GM23338 (cell line): ENCODE measurements around the gene B4GALNT2. TPM values are rescaled to one million over a fixed set of nuclear protein-coding genes. Genes with fewer than 3 reads are reported as not detected.

ENCODE experiments used
- ATAC-seq: fragments of 200-7000 bp; cut with Tn5 transposase; 3 replicates; pipeline ENCODE4 v1.9.1; 2020
- DNase-seq: peaks from one replicate; pipeline ENCODE4 v3.0.0-alpha.2; 2015; ENCODE audit warnings: low spot score
- H2AFZ ChIP-seq: fragments of 200-600 bp; sonication (generic); 2 replicates; pipeline ENCODE4 v1.8.0; 2016; ENCODE audit warnings: antibody characterized with exemption, mild to moderate bottlenecking, moderate library complexity
- H3F3A ChIP-seq: fragments of 200-600 bp; sonication (generic); replicated peaks from 2 replicates; pipeline ENCODE4 v1.8.0; 2017; ENCODE audit warnings: antibody characterized with exemption, mixed run types, low read depth
- H3K27ac ChIP-seq: fragments of 200-600 bp; sonication (generic); 2 replicates; pipeline ENCODE4 v1.6.1; 2016; ENCODE audit warnings: low read depth
- H3K27me3 ChIP-seq: fragments of 200-600 bp; sonication (generic); 2 replicates; pipeline ENCODE4 v1.8.0; 2016; ENCODE audit warnings: mild to moderate bottlenecking, mixed run types, moderate library complexity; ENCODE audit not compliant: insufficient read depth
- H3K36me3 ChIP-seq: fragments of 200-600 bp; sonication (generic); 2 replicates; pipeline ENCODE4 v1.8.0; 2016; ENCODE audit warnings: mild to moderate bottlenecking; ENCODE audit not compliant: insufficient read depth
- H3K4me1 ChIP-seq: fragments of 200-600 bp; sonication (generic); 2 replicates; pipeline ENCODE4 v1.8.0; 2016; ENCODE audit warnings: mild to moderate bottlenecking, moderate library complexity; ENCODE audit not compliant: insufficient read depth
- H3K4me2 ChIP-seq: fragments of 200-600 bp; sonication (generic); 2 replicates; pipeline ENCODE4 v1.7.1; 2017; ENCODE audit warnings: mixed run types
- H3K4me3 ChIP-seq: fragments of 200-600 bp; sonication (generic); 2 replicates; pipeline ENCODE4 v1.6.1; 2016; ENCODE audit warnings: mixed run types
- H3K79me2 ChIP-seq: fragments of 200-600 bp; sonication (generic); replicated peaks from 2 replicates; pipeline ENCODE4 v1.8.0; 2017; ENCODE audit warnings: mild to moderate bottlenecking; ENCODE audit not compliant: insufficient read depth
- H3K9me2 ChIP-seq: fragments of 200-600 bp; sonication (generic); 2 replicates; pipeline ENCODE4 v1.8.0; 2017; ENCODE audit not compliant: insufficient read depth
- H4K20me1 ChIP-seq: fragments of 200-600 bp; sonication (generic); replicated peaks from 2 replicates; pipeline ENCODE4 v1.8.0; 2017; ENCODE audit warnings: mild to moderate bottlenecking; ENCODE audit not compliant: insufficient read depth
- H3K27ac Mint-ChIP-seq: 2 replicates; pipeline ENCODE4 v1.8.0; 2020; ENCODE audit warnings: inconsistent platforms, mild to moderate bottlenecking, moderate library complexity, mixed read lengths
- H3K27me3 Mint-ChIP-seq: 3 replicates; pipeline ENCODE4 v1.8.0; 2022; ENCODE audit warnings: low read depth, mild to moderate bottlenecking, moderate library complexity, mixed read lengths, inconsistent platforms; ENCODE audit not compliant: insufficient read depth, poor library complexity
- H3K36me3 Mint-ChIP-seq: 3 replicates; pipeline ENCODE4 v1.8.0; 2021; ENCODE audit warnings: low read depth, mild to moderate bottlenecking, inconsistent platforms, moderate library complexity, mixed read lengths
- H3K4me1 Mint-ChIP-seq: 3 replicates; pipeline ENCODE4 v1.8.0; 2020; ENCODE audit warnings: mild to moderate bottlenecking, inconsistent platforms, mixed read lengths
- H3K4me3 Mint-ChIP-seq: 3 replicates; pipeline ENCODE4 v1.8.0; 2021; ENCODE audit warnings: moderate library complexity, mild to moderate bottlenecking, inconsistent platforms, mixed read lengths
- H3K9me3 Mint-ChIP-seq: 3 replicates; pipeline ENCODE4 v1.8.0; 2020; ENCODE audit warnings: moderate library complexity, mild to moderate bottlenecking, inconsistent platforms, mixed read lengths
- CREB1 ChIP-seq: fragments of 250-450 bp; sonication (Bioruptor Pico); IDR thresholded peaks from 2 replicates; pipeline ENCODE4 v1.5.0; 2020; ENCODE audit warnings: low read depth, mild to moderate bottlenecking, moderate library complexity
- CTCF ChIP-seq, 2 experiments: fragments of 200-600 bp in 1 of 2; sonication (generic) in 1 of 2; conservative IDR thresholded peaks; 2 replicates each; pipeline versions ENCODE4 v1.5.1 to v1.6.1; 2016 to 2017; ENCODE audit warnings: antibody characterized with exemption in 2 of 2, low read depth in 2 of 2, mild to moderate bottlenecking in 2 of 2, moderate library complexity in 1 of 2
- ETS1 ChIP-seq: IDR thresholded peaks from 2 replicates; pipeline ENCODE4 v1.6.1; 2016; ENCODE audit warnings: antibody characterized with exemption
- EZH2 ChIP-seq: fragments of 200-600 bp; sonication (generic); IDR thresholded peaks from one replicate; pipeline ENCODE4 v1.8.0; 2017; ENCODE audit warnings: antibody characterized with exemption, mild to moderate bottlenecking, low read depth; ENCODE audit not compliant: unreplicated experiment
- EZH2phosphoT487 ChIP-seq: fragments of 200-600 bp; sonication (generic); IDR thresholded peaks from one replicate; pipeline ENCODE4 v1.8.1; 2018; ENCODE audit warnings: antibody characterized with exemption; ENCODE audit not compliant: unreplicated experiment
- JUNB ChIP-seq: IDR thresholded peaks from one replicate; pipeline ENCODE4 v1.6.1; 2016; ENCODE audit warnings: antibody characterized with exemption; ENCODE audit not compliant: unreplicated experiment
- REST ChIP-seq: IDR thresholded peaks from one replicate; pipeline ENCODE4 v1.6.1; 2018; ENCODE audit warnings: antibody characterized with exemption; ENCODE audit not compliant: unreplicated experiment
- STAT1 ChIP-seq: IDR thresholded peaks from one replicate; pipeline ENCODE4 v1.6.1; 2016; ENCODE audit warnings: antibody characterized with exemption; ENCODE audit not compliant: unreplicated experiment
- ZNF114 ChIP-seq: fragments of 250-450 bp; sonication (Bioruptor Pico); IDR thresholded peaks from 2 replicates; pipeline ENCODE4 v1.5.0; 2020; ENCODE audit warnings: mild to moderate bottlenecking, moderate library complexity
- ZNF331 ChIP-seq: fragments of 250-450 bp; sonication (Bioruptor Pico); IDR thresholded peaks from 2 replicates; pipeline ENCODE4 v1.5.0; 2020; ENCODE audit warnings: low read depth, mild to moderate bottlenecking, moderate library complexity
- polyA plus RNA-seq: library from polyadenylated mRNA; unstranded; fragments of >200 nt; fragmentation: Nextera tagmentation; extraction: Ambion mirVana; gene quantifications from 2 replicates; pipeline ENCODE4 v1.2.1, GENCODE V29; 2016
- total RNA-seq: library from RNA; depleted of rRNA; stranded (reverse); fragments of >200 nt; shearing (Covaris generic); gene quantifications from 2 replicates; pipeline ENCODE4 v1.2.3, GENCODE V29; 2014

Gene B4GALNT2
- total and polyA plus RNA-seq, 2 experiments from 2014 or later, result not detected

- no peak for TF ChIP-seq CTCF (conservative IDR thresholded peaks at IDR 0.05; ENCODE audit: low read depth in 2 of 2)
- Mint-ChIP-seq H3K27ac (no peak overlapping the region), H3K4me3 (no peak overlapping the region), H3K36me3 (peaks cover 17% of the 10 kb centered on the region), H3K9me3 (peaks cover 40% of the 10 kb centered on the region), H3K4me1 (no peaks in the 10 kb centered on the region), H3K27me3 (peaks cover 3% of the 10 kb centered on the region)
- no peaks in the 10 kb centered on the region for H3K9me2 ChIP-seq
- no peaks in the 10 kb centered on the region for H3K36me3 ChIP-seq
- no peak overlapping the region for H2AFZ ChIP-seq
- no peaks in the 10 kb centered on the region for H3K27me3 ChIP-seq
- DNase-seq (no peak), ATAC-seq (no peak)
- H3K79me2 ChIP-seq, result no peaks in the 10 kb centered on the region
- H3K4me2 ChIP-seq, result no peak overlapping the region
- H3K4me1 ChIP-seq, result no peaks in the 10 kb centered on the region
- no peaks in the 10 kb centered on the region for H4K20me1 ChIP-seq
- no peak overlapping the region for H3K27ac ChIP-seq
- H3F3A ChIP-seq, result no peaks in the 10 kb centered on the region
- no peak overlapping the region for H3K4me3 ChIP-seq
Measured at GRCh38 chr17:49122566-49122965, 10.0 kb upstream of the B4GALNT2 start.

- Mint-ChIP-seq H3K27ac (no peak overlapping the region), H3K27me3 (peaks cover 3% of the 10 kb centered on the region), H3K36me3 (peaks cover 22% of the 10 kb centered on the region), H3K4me1 (no peaks in the 10 kb centered on the region), H3K4me3 (no peak overlapping the region), H3K9me3 (peaks cover 45% of the 10 kb centered on the region)
- Histone ChIP-seq H2AFZ (no peak overlapping the region), H3K36me3 (no peaks in the 10 kb centered on the region), H3K4me3 (no peak overlapping the region), H3K79me2 (no peaks in the 10 kb centered on the region), H3K9me2 (no peaks in the 10 kb centered on the region), H4K20me1 (no peaks in the 10 kb centered on the region), H3F3A (no peaks in the 10 kb centered on the region), H3K27me3 (no peaks in the 10 kb centered on the region), H3K27ac (no peak overlapping the region), H3K4me1 (no peaks in the 10 kb centered on the region), H3K4me2 (no peak overlapping the region)
- DNase-seq (no peak), ATAC-seq (no peak)
- no peak for TF ChIP-seq ETS1
- TF ChIP-seq ZNF331 (CRISPR knock-in tag), result no peak
- TF ChIP-seq JUNB, result no peak
- no peak for TF ChIP-seq STAT1
- no peak for TF ChIP-seq CTCF (conservative IDR thresholded peaks at IDR 0.05; ENCODE audit: low read depth in 2 of 2)
- TF ChIP-seq CREB1, result no peak
- no peak for TF ChIP-seq EZH2
- TF ChIP-seq EZH2phosphoT487, result no peak
- TF ChIP-seq REST, result no peak
- no peak for TF ChIP-seq ZNF114
Measured at GRCh38 chr17:49123061-49123460, 9.5 kb upstream of the B4GALNT2 start.
